GM12878 (cell line): ENCODE data around the gene VANGL1. TPM values are rescaled to one million over a fixed set of nuclear protein-coding genes. Genes with fewer than 3 reads are reported as not detected.

ENCODE experiments used
- ATAC-seq: fragments of 200-7000 bp; cut with Tn5 transposase; 3 replicates; pipeline ENCODE4 v1.9.1; 2020; ENCODE audit warnings: mild to moderate bottlenecking, moderate library complexity
- BruUV-seq: library from RNA; stranded (reverse); fragments of 400-500 nt; replicated peaks from 2 replicates; lab custom pipeline; 2021; lab: Mats Ljungman, UMichigan
- CTCF ChIA-PET: fragments of 300-600 bp; sonication (Branson Sonifier 250); formaldehyde crosslinking; extraction: SDS; loops from one replicate; lab custom pipeline; 2021; ENCODE audit warnings: inconsistent platforms; lab: Yijun Ruan, JAX
- POLR2A ChIA-PET: fragments of 350-600 bp; formaldehyde crosslinking; extraction: SDS; loops from one replicate; lab custom pipeline; 2021; ENCODE audit warnings: inconsistent platforms; lab: Charles Lee
- RAD21 ChIA-PET: fragments of 300-600 bp; sonication (Branson Sonifier 250); formaldehyde crosslinking; loops from one replicate; lab custom pipeline; 2023; ENCODE audit warnings: antibody characterized with exemption; ENCODE audit not compliant: unreplicated experiment; lab: Charles Lee
- SMC1A ChIA-PET: fragments of 300-600 bp; sonication (Branson Sonifier 250); formaldehyde crosslinking; loops from one replicate; lab custom pipeline; 2023; ENCODE audit not compliant: unreplicated experiment, uncharacterized antibody; lab: Charles Lee
- DNase-seq: peaks from one replicate; pipeline ENCODE4 v3.0.0-alpha.2; 2011; ENCODE audit warnings: low read depth, low spot score
- FAIRE-seq: peaks from 3 replicates; lab custom pipeline; 2011; peaks lifted over from hg19 to GRCh38; lab: Jason Lieb, UNC
- H2AFZ ChIP-seq: 2 replicates; pipeline ENCODE4 v1.6.0; 2011; ENCODE audit warnings: low read depth, low read length, control low read depth; ENCODE audit not compliant: control insufficient read depth
- H3K27ac ChIP-seq: 2 replicates; pipeline ENCODE4 v1.5.1; 2011; ENCODE audit warnings: control low read depth; ENCODE audit not compliant: control insufficient read depth, insufficient read depth
- H3K27me3 ChIP-seq, 2 experiments: replicated peaks in 1 of 2; 2 replicates each; pipeline versions ENCODE4 v1.6.0 to v1.6.1; 2011; ENCODE audit warnings: low read length in 1 of 2; ENCODE audit not compliant: control insufficient read depth in 2 of 2, insufficient read depth in 2 of 2
- H3K36me3 ChIP-seq, 2 experiments: 2 replicates each; pipeline ENCODE4 v1.5.1; 2011; ENCODE audit warnings: low read length in 1 of 2; ENCODE audit not compliant: control insufficient read depth in 2 of 2, insufficient read depth in 2 of 2
- H3K4me1 ChIP-seq: 2 replicates; pipeline ENCODE4 v1.6.1; 2011; ENCODE audit warnings: mild to moderate bottlenecking, low read length, moderate library complexity, mixed read lengths; ENCODE audit not compliant: control insufficient read depth, insufficient read depth
- H3K4me2 ChIP-seq: 2 replicates; pipeline ENCODE4 v1.6.0; 2011; ENCODE audit warnings: control low read depth; ENCODE audit not compliant: control insufficient read depth, insufficient read depth
- H3K4me3 ChIP-seq: fragments of 200-600 bp; sonication (generic); 2 replicates; pipeline ENCODE4 v1.5.1; 2016
- H3K79me2 ChIP-seq: 2 replicates; pipeline ENCODE4 v1.6.0; 2011; ENCODE audit warnings: low read length; ENCODE audit not compliant: control insufficient read depth, insufficient read depth
- H3K9ac ChIP-seq: 2 replicates; pipeline ENCODE4 v1.8.0; 2011; ENCODE audit warnings: low read length, control low read depth, mixed read lengths; ENCODE audit not compliant: control insufficient read depth, insufficient read depth
- H3K9me3 ChIP-seq: replicated peaks from 3 replicates; pipeline ENCODE4 v1.5.1; 2011; ENCODE audit warnings: mild to moderate bottlenecking, low read length; ENCODE audit not compliant: control insufficient read depth, insufficient read depth
- H4K20me1 ChIP-seq: 2 replicates; pipeline ENCODE4 v1.6.0; 2011; ENCODE audit not compliant: control insufficient read depth, insufficient read depth
- BRCA1 ChIP-seq: IDR thresholded peaks from 2 replicates; pipeline ENCODE4 v1.6.1; 2011; ENCODE audit warnings: low read depth, low read length, improper control_type of control experiment
- CHD1 ChIP-seq: IDR thresholded peaks from 2 replicates; pipeline ENCODE4 v1.6.1; 2012; ENCODE audit warnings: low read depth, low read length, improper control_type of control experiment
- ETV6 ChIP-seq, 2 experiments: fragments of 450-650 bp in 1 of 2; IDR thresholded peaks in 1 of 2; conservative IDR thresholded peaks in 1 of 2; 2 replicates each; pipeline ENCODE4 v1.6.1; 2014; ENCODE audit warnings: antibody characterized with exemption in 1 of 2, borderline replicate concordance in 1 of 2, low read depth in 1 of 2, mild to moderate bottlenecking in 1 of 2, moderate library complexity in 1 of 2
- FOS ChIP-seq: IDR thresholded peaks from 3 replicates; pipeline ENCODE4 v1.6.1; 2011; ENCODE audit warnings: borderline replicate concordance; ENCODE audit not compliant: insufficient read length; ENCODE audit errors: extremely low read depth
- IKZF1 ChIP-seq: fragments of 450-650 bp; conservative IDR thresholded peaks from 2 replicates; pipeline ENCODE4 v1.6.1; 2017; ENCODE audit warnings: antibody characterized with exemption, mild to moderate bottlenecking
- MTA3 ChIP-seq: IDR thresholded peaks from 2 replicates; pipeline ENCODE4 v1.6.1; 2012; ENCODE audit warnings: low read length, inconsistent platforms, borderline replicate concordance
- NFIC ChIP-seq: IDR thresholded peaks from 2 replicates; pipeline ENCODE4 v1.6.1; 2012; ENCODE audit warnings: low read depth, mild to moderate bottlenecking, inconsistent platforms, low read length, moderate library complexity
- NFXL1 ChIP-seq: fragments of 450-650 bp; IDR thresholded peaks from 2 replicates; pipeline ENCODE4 v1.6.1; 2017; ENCODE audit warnings: antibody characterized with exemption, mild to moderate bottlenecking, borderline replicate concordance
- PAX5 ChIP-seq: IDR thresholded peaks from 2 replicates; pipeline ENCODE4 v1.6.1; 2011; ENCODE audit warnings: low read depth, low read length, borderline replicate concordance
- REST ChIP-seq: IDR thresholded peaks from 2 replicates; pipeline ENCODE4 v1.6.1; 2012; ENCODE audit warnings: mild to moderate bottlenecking, low read depth, low read length
- SP1 ChIP-seq: IDR thresholded peaks from one replicate; pipeline ENCODE4 v1.6.1; 2011; ENCODE audit warnings: low read depth, low read length
- SUPT20H ChIP-seq: IDR thresholded peaks from 2 replicates; pipeline ENCODE4 v1.6.1; 2011; ENCODE audit warnings: low read depth, mild to moderate bottlenecking, low read length, moderate library complexity, borderline replicate concordance; ENCODE audit not compliant: control insufficient read depth
- TARDBP ChIP-seq: IDR thresholded peaks from 2 replicates; pipeline ENCODE4 v1.6.1; 2016; ENCODE audit warnings: borderline replicate concordance
- WGBS: methylation state at CpG from one replicate; pipeline ENCODE4 v1.1.6; 2016; ENCODE audit warnings: low lambda C conversion rate; ENCODE audit not compliant: insufficient replicate concordance, insufficient coverage; ENCODE audit errors: missing lambda C conversion rate; 5-methylcytosine and 5-hydroxymethylcytosine counted together
- in situ Hi-C: fragments of 300-500 bp; cut with MboI; formaldehyde crosslinking; loops from 9 replicates; pipeline ENCODE4 v1.14.3; 2018; ENCODE audit warnings: mixed read lengths
- intact Hi-C: fragments of 100-400 bp; cut with micrococcal nuclease; formaldehyde crosslinking; loops from one replicate; pipeline ENCODE4 v1.14.2; 2022; ENCODE audit not compliant: unreplicated experiment
- polyA plus RNA-seq, 11 experiments: library from polyadenylated mRNA; depleted of rRNA in 4 of 11; unstranded in 6 of 11; stranded (reverse) in 5 of 11; fragments of >200 nt; fragmentation: Nextera tagmentation in 4 of 11; fragmentation: Illumina TruSeq in 1 of 11; extraction: Ambion mirVana in 4 of 11; extraction: Trizol in 1 of 11; gene quantifications; 1 replicate in 1 of 11; 2 replicates in 10 of 11; pipeline versions ENCODE4 v1.2.1 to v1.2.3, GENCODE V29; 2011 to 2016; ENCODE audit warnings: inconsistent platforms in 2 of 11, missing spikeins in 2 of 11, low read depth in 1 of 11
- total RNA-seq, 4 experiments: library from RNA; depleted of rRNA in 3 of 4; stranded (reverse); fragments of >200 nt in 3 of 4; fragmentation: Illumina TruSeq in 1 of 4; extraction: Trizol in 1 of 4; gene quantifications; 2 replicates each; pipeline versions ENCODE4 v1.2.1 to v1.2.3, GENCODE V29; 2013 to 2021
- TF ChIP-seq, protein P1 (sequence below): fragments of 450-650 bp; IDR thresholded peaks from 2 replicates; pipeline ENCODE4 v1.6.1; 2016; ENCODE audit warnings: mild to moderate bottlenecking, moderate library complexity, borderline replicate concordance

The VANGL1 gene
- total and polyA plus RNA-seq, 10 of the 15 experiments (the other 5 are each of a cell fraction or from before 2014, with no cell fraction given), result 0.71 to 12.9 (median 6.3) TPM

- in situ Hi-C loops, result loop anchor here (5.0 kb wide), 1 partner anchor 455 kb away; no protein-coding TSS in a partner anchor
- H3K79me2 ChIP-seq, result no peaks in the 10 kb centered on the region
- TF ChIP-seq, protein P1, sequence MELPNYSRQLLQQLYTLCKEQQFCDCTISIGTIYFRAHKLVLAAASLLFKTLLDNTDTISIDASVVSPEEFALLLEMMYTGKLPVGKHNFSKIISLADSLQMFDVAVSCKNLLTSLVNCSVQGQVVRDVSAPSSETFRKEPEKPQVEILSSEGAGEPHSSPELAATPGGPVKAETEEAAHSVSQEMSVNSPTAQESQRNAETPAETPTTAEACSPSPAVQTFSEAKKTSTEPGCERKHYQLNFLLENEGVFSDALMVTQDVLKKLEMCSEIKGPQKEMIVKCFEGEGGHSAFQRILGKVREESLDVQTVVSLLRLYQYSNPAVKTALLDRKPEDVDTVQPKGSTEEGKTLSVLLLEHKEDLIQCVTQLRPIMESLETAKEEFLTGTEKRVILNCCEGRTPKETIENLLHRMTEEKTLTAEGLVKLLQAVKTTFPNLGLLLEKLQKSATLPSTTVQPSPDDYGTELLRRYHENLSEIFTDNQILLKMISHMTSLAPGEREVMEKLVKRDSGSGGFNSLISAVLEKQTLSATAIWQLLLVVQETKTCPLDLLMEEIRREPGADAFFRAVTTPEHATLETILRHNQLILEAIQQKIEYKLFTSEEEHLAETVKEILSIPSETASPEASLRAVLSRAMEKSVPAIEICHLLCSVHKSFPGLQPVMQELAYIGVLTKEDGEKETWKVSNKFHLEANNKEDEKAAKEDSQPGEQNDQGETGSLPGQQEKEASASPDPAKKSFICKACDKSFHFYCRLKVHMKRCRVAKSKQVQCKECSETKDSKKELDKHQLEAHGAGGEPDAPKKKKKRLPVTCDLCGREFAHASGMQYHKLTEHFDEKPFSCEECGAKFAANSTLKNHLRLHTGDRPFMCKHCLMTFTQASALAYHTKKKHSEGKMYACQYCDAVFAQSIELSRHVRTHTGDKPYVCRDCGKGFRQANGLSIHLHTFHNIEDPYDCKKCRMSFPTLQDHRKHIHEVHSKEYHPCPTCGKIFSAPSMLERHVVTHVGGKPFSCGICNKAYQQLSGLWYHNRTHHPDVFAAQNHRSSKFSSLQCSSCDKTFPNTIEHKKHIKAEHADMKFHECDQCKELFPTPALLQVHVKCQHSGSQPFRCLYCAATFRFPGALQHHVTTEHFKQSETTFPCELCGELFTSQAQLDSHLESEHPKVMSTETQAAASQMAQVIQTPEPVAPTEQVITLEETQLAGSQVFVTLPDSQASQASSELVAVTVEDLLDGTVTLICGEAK, result no peak
- TF ChIP-seq SUPT20H, result no peak
- TF ChIP-seq SP1, result no peak
- no peak for TF ChIP-seq CHD1
- TF ChIP-seq BRCA1, result no peak
- TF ChIP-seq ETV6 (conservative IDR thresholded peaks at IDR 0.05 in 1 of 2, IDR thresholded peaks at IDR 0.05 in 1 of 2; ENCODE audit: borderline replicate concordance in 1 of 2, low read depth in 1 of 2), result no peak
- TF ChIP-seq NFXL1, result no peak
- TF ChIP-seq FOS, result no peak
- TF ChIP-seq REST, result no peak
- TF ChIP-seq TARDBP, result no peak
- no peak for TF ChIP-seq MTA3
- no peak for TF ChIP-seq NFIC
- TF ChIP-seq PAX5, result no peak
- no peak for TF ChIP-seq IKZF1
- no peaks in the 10 kb centered on the region for H3K27me3 ChIP-seq
- 29% methylated on average over 1 of the region's 1 CpG for WGBS
- SMC1A ChIA-PET, result interaction anchor here (0.9 kb wide), 1 partner anchor 125 kb away, joined by 3 read pairs; no protein-coding TSS in a partner anchor
- no peak overlapping the region for H3K27ac ChIP-seq
- POLR2A ChIA-PET, result no interaction called here
- BruUV-seq, result no TSS peak
- H3K9me3 ChIP-seq, result peaks cover 2% of the 10 kb centered on the region; the same call in 1 of the 3 replicates
- FAIRE-seq (no peak), DNase-seq (no peak), ATAC-seq (no peak)
- intact Hi-C loops, result loop anchor here (10.0 kb wide), 2 partner anchors 117 to 617 kb away; no protein-coding TSS in a partner anchor
- no peak overlapping the region for H3K4me2 ChIP-seq
- no peak overlapping the region for H2AFZ ChIP-seq
- H3K36me3 ChIP-seq, result no peaks in the 10 kb centered on the region
- H4K20me1 ChIP-seq, result no peaks in the 10 kb centered on the region
- CTCF ChIA-PET, result no interaction called here
- H3K4me3 ChIP-seq, result no peak overlapping the region
- no peak overlapping the region for H3K9ac ChIP-seq
- H3K4me1 ChIP-seq, result no peaks in the 10 kb centered on the region
- RAD21 ChIA-PET, result interaction anchor here (4.9 kb wide), 1 partner anchor 452 kb away, joined by 45 read pairs; no protein-coding TSS in a partner anchor
Observed at GRCh38 chr1:115592264-115592663, 49.5 kb upstream of the VANGL1 start.
